ENCODE data around the gene HOXA9.

HOXA9 gene

GRCh38 chr7:27194686-27195379, 29.5 kb upstream of the HOXA9 start:
- H3K9me3 Mint-ChIP-seq: no peaks in the 10 kb centered on the region
- no peak overlapping the region for H3K27ac Mint-ChIP-seq
- no peaks in the 10 kb centered on the region for H3K36me3 Mint-ChIP-seq (ENCODE audit: low read depth)
- H3K4me3 Mint-ChIP-seq: no peak overlapping the region
- peaks cover 29% of the 10 kb centered on the region for H3K4me1 Mint-ChIP-seq (ENCODE audit: low read depth)
- peaks cover 90% of the 10 kb centered on the region for H3K27me3 Mint-ChIP-seq

GRCh38 chr7:27194002-27194352, 28.6 kb upstream of the HOXA9 start:
- Mint-ChIP-seq H3K27ac (no peak overlapping the region), H3K9me3 (no peaks in the 10 kb centered on the region), H3K36me3 (ENCODE audit: low read depth) (no peaks in the 10 kb centered on the region), H3K4me1 (ENCODE audit: low read depth) (peaks cover 28% of the 10 kb centered on the region), H3K4me3 (no peak overlapping the region), H3K27me3 (peaks cover 93% of the 10 kb centered on the region)

GRCh38 chr7:27193335-27194001, 28.1 kb upstream of the HOXA9 start:
- Mint-ChIP-seq H3K27ac (no peak overlapping the region), H3K27me3 (peaks cover 93% of the 10 kb centered on the region), H3K9me3 (no peaks in the 10 kb centered on the region)

GRCh38 chr7:27192546-27193334, 27.4 kb upstream of the HOXA9 start:
- H3K9me3 Mint-ChIP-seq: no peaks in the 10 kb centered on the region
- H3K36me3 Mint-ChIP-seq (ENCODE audit: low read depth): no peaks in the 10 kb centered on the region
- no peak overlapping the region for H3K27ac Mint-ChIP-seq
- H3K27me3 Mint-ChIP-seq: peaks cover 93% of the 10 kb centered on the region
- peak overlapping the region; percentile 63 for H3K4me3 Mint-ChIP-seq
- peaks cover 30% of the 10 kb centered on the region for H3K4me1 Mint-ChIP-seq (ENCODE audit: low read depth)

More at GRCh38 chr7:27193335-27194001, 28.1 kb upstream of the HOXA9 start:
- H3K4me3 Mint-ChIP-seq: peak overlapping the region; percentile 23
- H3K4me1 Mint-ChIP-seq (ENCODE audit: low read depth): peaks cover 29% of the 10 kb centered on the region
- no peaks in the 10 kb centered on the region for H3K36me3 Mint-ChIP-seq (ENCODE audit: low read depth)

GRCh38 chr7:27191833-27192545, 26.7 kb upstream of the HOXA9 start:
- H3K9me3 Mint-ChIP-seq: no peaks in the 10 kb centered on the region
- H3K4me1 Mint-ChIP-seq (ENCODE audit: low read depth): peaks cover 32% of the 10 kb centered on the region
- H3K4me3 Mint-ChIP-seq: peak overlapping the region; percentile 63
- H3K27me3 Mint-ChIP-seq: peaks cover 93% of the 10 kb centered on the region
- no peaks in the 10 kb centered on the region for H3K36me3 Mint-ChIP-seq (ENCODE audit: low read depth)
- no peak overlapping the region for H3K27ac Mint-ChIP-seq

GRCh38 chr7:27191161-27191731, 25.9 kb upstream of the HOXA9 start:
- Mint-ChIP-seq H3K36me3 (ENCODE audit: low read depth) (no peaks in the 10 kb centered on the region), H3K4me1 (ENCODE audit: low read depth) (peaks cover 32% of the 10 kb centered on the region), H3K27ac (no peak overlapping the region), H3K9me3 (no peaks in the 10 kb centered on the region), H3K27me3 (peaks cover 92% of the 10 kb centered on the region), H3K4me3 (no peak overlapping the region)

GRCh38 chr7:27189997-27190748, 24.8 kb upstream of the HOXA9 start:
- H3K36me3 Mint-ChIP-seq (ENCODE audit: low read depth): no peaks in the 10 kb centered on the region
- H3K27ac Mint-ChIP-seq: no peak overlapping the region
- H3K4me3 Mint-ChIP-seq: no peak overlapping the region
- H3K27me3 Mint-ChIP-seq: peaks cover 93% of the 10 kb centered on the region
- no peaks in the 10 kb centered on the region for H3K9me3 Mint-ChIP-seq
- peaks cover 41% of the 10 kb centered on the region for H3K4me1 Mint-ChIP-seq (ENCODE audit: low read depth)

GRCh38 chr7:27189295-27189996, 24.1 kb upstream of the HOXA9 start:
- H3K27me3 Mint-ChIP-seq: peaks cover 93% of the 10 kb centered on the region
- no peaks in the 10 kb centered on the region for H3K9me3 Mint-ChIP-seq
- no peaks in the 10 kb centered on the region for H3K36me3 Mint-ChIP-seq (ENCODE audit: low read depth)
- peak overlapping the region; percentile 6 for H3K4me3 Mint-ChIP-seq
- H3K4me1 Mint-ChIP-seq (ENCODE audit: low read depth): peaks cover 48% of the 10 kb centered on the region
- no peak overlapping the region for H3K27ac Mint-ChIP-seq

- H3K9me3 Mint-ChIP-seq: no peaks in the 10 kb centered on the region
- peaks cover 50% of the 10 kb centered on the region for H3K4me1 Mint-ChIP-seq (ENCODE audit: low read depth)
- H3K27me3 Mint-ChIP-seq: peaks cover 90% of the 10 kb centered on the region
- H3K36me3 Mint-ChIP-seq (ENCODE audit: low read depth): no peaks in the 10 kb centered on the region
- H3K27ac Mint-ChIP-seq: no peak overlapping the region
- H3K4me3 Mint-ChIP-seq: peak overlapping the region; percentile 62
Measured at GRCh38 chr7:27188386-27189294, 23.3 kb upstream of the HOXA9 start.

GRCh38 chr7:27187475-27188385, 22.4 kb upstream of the HOXA9 start:
- Mint-ChIP-seq H3K27ac (no peak overlapping the region), H3K9me3 (no peaks in the 10 kb centered on the region), H3K4me1 (ENCODE audit: low read depth) (peaks cover 46% of the 10 kb centered on the region), H3K27me3 (peaks cover 88% of the 10 kb centered on the region), H3K36me3 (ENCODE audit: low read depth) (no peaks in the 10 kb centered on the region), H3K4me3 (peak overlapping the region; percentile 62)

- Mint-ChIP-seq H3K27ac (no peak overlapping the region), H3K4me1 (ENCODE audit: low read depth) (peaks cover 41% of the 10 kb centered on the region), H3K36me3 (ENCODE audit: low read depth) (no peaks in the 10 kb centered on the region), H3K4me3 (no peak overlapping the region), H3K27me3 (peaks cover 88% of the 10 kb centered on the region), H3K9me3 (no peaks in the 10 kb centered on the region)
Measured at GRCh38 chr7:27186668-27187474, 21.5 kb upstream of the HOXA9 start.
